ENCODE measurements around the gene MUC21. TPM values are rescaled to one million over a fixed set of nuclear protein-coding genes. Genes with fewer than 3 reads are reported as not detected.

Gene MUC21
- total and polyA plus RNA-seq, 2 of the 8 experiments (the other 6 are each of a cell fraction or from before 2014, with no cell fraction given), result not detected

DNA sequence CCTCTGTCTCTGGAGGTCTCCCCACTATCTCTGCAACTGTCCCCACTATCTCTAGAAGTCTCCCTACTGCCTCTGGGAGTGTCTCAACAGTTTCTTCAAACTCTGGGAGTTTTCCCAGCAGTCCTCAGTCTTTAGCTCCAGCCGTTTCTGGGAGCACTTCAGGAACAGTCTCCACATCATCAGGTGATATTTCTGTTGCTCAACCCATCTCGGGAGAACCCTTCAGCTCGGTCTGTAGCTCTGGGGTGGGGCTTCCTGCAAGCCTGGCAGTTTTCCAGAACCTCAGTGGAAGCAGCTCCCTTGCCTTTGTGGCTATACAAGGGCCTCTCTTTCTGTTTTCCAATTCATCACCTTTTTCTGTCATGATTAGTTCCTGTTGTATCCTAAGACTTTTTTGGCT lies 48.5 kb upstream of the MUC21 start:
- Histone ChIP-seq H4K20me1 (replicated peaks in 1 of 2; ENCODE audit: control insufficient read depth in 1 of 2, insufficient read depth in 2 of 2, low read length in 2 of 2) (no peaks in the 10 kb centered on the region), H4K91ac (replicated peaks; ENCODE audit: insufficient read length, low read length) (no peak overlapping the region), H3K4ac (replicated peaks; ENCODE audit: insufficient read length, low read depth, low read length) (no peak overlapping the region), H3K4me2 (ENCODE audit: insufficient read depth in 1 of 2, low read depth in 2 of 2, low read length in 2 of 2) (no peak overlapping the region), H3K9ac (replicated peaks in 1 of 4; ENCODE audit: extremely low read depth in 1 of 4, low read depth in 3 of 4, low read length in 3 of 4) (no peak overlapping the region), H4K8ac (ENCODE audit: extremely low read depth, insufficient read depth, low read length) (no peak overlapping the region), H3K18ac (ENCODE audit: extremely low read depth, low read length) (no peak overlapping the region), H2AK5ac (ENCODE audit: low read depth, low read length) (no peak overlapping the region), H2BK120ac (replicated peaks; ENCODE audit: low read depth, low read length) (no peak overlapping the region), H2BK5ac (ENCODE audit: low read depth, low read length) (no peak overlapping the region), H2BK20ac (ENCODE audit: low read length) (no peak overlapping the region), H3K79me1 (ENCODE audit: low read depth, low read length) (no peaks in the 10 kb centered on the region), H3K4me1 (replicated peaks in 1 of 4; ENCODE audit: control insufficient read depth in 3 of 4, insufficient read depth in 4 of 4, low read length in 3 of 4) (peaks cover 0 to 9% (median 0%) of the 10 kb centered on the region in 4 experiments; a peak in 1 of 7 replicates), H3K23me2 (ENCODE audit: low read depth, low read length) (0 out of 2 replicates have a peak, but pooled peaks cover 4% of the 10 kb centered on the region), H3K27me3 (replicated peaks in 1 of 4; ENCODE audit: control insufficient read depth in 3 of 4, extremely low read depth in 1 of 4, insufficient read depth in 3 of 4, low read length in 3 of 4) (no peaks in the 10 kb centered on the region; a peak in 1 of 7 replicates), H3K14ac (ENCODE audit: insufficient read length) (no peak overlapping the region), H3K27ac (ENCODE audit: low read depth, low read length) (no peak overlapping the region), H3K36me3 (ENCODE audit: control insufficient read depth in 2 of 4, insufficient read depth in 4 of 4, low read length in 3 of 4) (no peaks in the 10 kb centered on the region), H3K56ac (replicated peaks; ENCODE audit: insufficient read length, low read depth, low read length) (no peak overlapping the region), H3K4me3 (ENCODE audit: extremely low read depth in 1 of 4, insufficient read depth in 2 of 4, low read depth in 3 of 4, low read length in 4 of 4) (no peak overlapping the region), H3K9me3 (ENCODE audit: insufficient read depth in 2 of 2, low read depth in 1 of 2, low read length in 1 of 2) (no peaks in the 10 kb centered on the region), H2AFZ (ENCODE audit: low read length) (no peak overlapping the region), H3K79me2 (ENCODE audit: control insufficient read depth in 1 of 2, insufficient read depth in 2 of 2, low read length in 2 of 2) (no peaks in the 10 kb centered on the region), H3K23ac (ENCODE audit: insufficient read length) (no peak overlapping the region), H4K5ac (ENCODE audit: insufficient read length, low read depth, low read length) (no peak overlapping the region), H2BK12ac (ENCODE audit: low read depth, low read length) (no peak overlapping the region), H2BK15ac (ENCODE audit: low read length) (no peak overlapping the region)
- WGBS, 2 experiments (ENCODE audit: extremely low coverage in 1 of 2, insufficient coverage in 1 of 2, insufficient read length in 1 of 2, insufficient replicate concordance in 2 of 2, low coverage in 1 of 2, low lambda C conversion rate in 2 of 2, missing lambda C conversion rate in 1 of 2), result 90% methylated on average over 3 of the region's 3 CpGs; no CpG with 5 or more reads in 1 of the 2 experiments
- no peak for DNase-seq (ENCODE audit: low read depth in 1 of 2, low spot score in 2 of 2)
- CTCF ChIA-PET (ENCODE audit: partially characterized antibody), result interaction anchor here (0.7 to 2.3 kb wide), 5 partner anchors 9 to 213 kb away, joined by 3 to 8 read pairs (median 3); no protein-coding TSS in a partner anchor
- no peak for TF ChIP-seq CHD2 (IDR thresholded peaks at IDR 0.05; ENCODE audit: low read length)
- no peak for TF ChIP-seq PHF8 (conservative IDR thresholded peaks at IDR 0.05; ENCODE audit: low read depth, low read length)
- FAIRE-seq, result no peak
- POLR2A ChIA-PET (ENCODE audit: partially characterized antibody), result interaction anchor here (0.8 to 1.0 kb wide), 2 partner anchors 19 to 24 kb away, joined by 3 read pairs; no protein-coding TSS in a partner anchor
